Activated T-cell treated with anti-CD3 and anti-CD28 coated beads for 4 hours (primary cell): Measurements from ENCODE around the gene CTNNB1.
"Not testable (repeated sequence)": the region's sequence is repeated elsewhere in the genome, so short reads cannot be mapped to it uniquely, and the experiment has no call there.

Experiments used
- DNase-seq: peaks from one replicate; pipeline ENCODE4 v3.0.0-alpha.2; 2020

The CTNNB1 gene

DNA sequence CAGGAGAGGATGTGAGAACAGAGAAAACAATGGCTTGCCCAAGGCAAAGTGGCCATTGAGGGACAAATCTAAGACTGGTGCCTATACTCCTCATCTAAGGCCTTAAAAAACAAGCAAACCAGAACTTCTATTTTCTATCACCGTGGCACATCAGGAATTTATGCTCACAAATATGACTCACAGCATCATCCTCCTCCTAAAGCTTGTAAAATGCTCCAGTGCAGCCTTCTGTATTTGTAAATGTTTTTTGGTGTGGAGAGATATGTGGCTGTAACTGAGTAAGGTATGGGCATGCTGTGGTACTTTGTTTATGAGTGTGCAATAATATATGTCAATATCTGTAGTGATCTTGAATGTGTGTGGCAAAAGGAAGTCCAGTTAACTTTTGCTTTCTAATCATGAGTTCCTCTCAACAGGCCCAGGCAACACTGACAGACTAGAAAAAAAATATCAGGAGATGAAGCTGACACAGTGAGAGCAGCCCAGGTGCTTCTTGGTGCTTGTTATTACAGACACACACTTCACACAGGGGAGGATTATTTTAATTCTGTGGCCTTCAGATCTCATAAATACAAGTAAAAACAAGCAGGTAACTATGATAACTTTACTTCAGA, 60.3 kb downstream of the CTNNB1 start:
- DNase-seq = no peak

DNA sequence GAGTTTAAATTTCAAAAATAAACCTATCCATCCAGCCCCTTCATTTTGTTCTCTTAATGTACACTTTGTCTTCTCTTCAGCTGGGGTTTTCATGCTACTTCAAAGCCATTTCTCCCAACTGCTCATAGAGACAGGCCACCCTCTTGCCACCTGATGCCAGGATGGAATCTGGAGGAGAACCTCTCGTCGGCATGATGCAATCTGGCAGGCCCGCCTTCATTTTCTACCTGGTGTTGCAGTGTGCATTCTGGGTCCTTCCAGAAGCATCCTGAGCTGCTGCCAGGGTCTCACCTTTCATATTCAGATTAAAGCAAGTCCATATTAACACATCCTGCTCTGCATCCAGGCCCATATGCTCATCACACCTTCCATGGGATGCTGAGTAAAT, 60.8 kb downstream of the CTNNB1 start:
- DNase-seq = no peak

DNA sequence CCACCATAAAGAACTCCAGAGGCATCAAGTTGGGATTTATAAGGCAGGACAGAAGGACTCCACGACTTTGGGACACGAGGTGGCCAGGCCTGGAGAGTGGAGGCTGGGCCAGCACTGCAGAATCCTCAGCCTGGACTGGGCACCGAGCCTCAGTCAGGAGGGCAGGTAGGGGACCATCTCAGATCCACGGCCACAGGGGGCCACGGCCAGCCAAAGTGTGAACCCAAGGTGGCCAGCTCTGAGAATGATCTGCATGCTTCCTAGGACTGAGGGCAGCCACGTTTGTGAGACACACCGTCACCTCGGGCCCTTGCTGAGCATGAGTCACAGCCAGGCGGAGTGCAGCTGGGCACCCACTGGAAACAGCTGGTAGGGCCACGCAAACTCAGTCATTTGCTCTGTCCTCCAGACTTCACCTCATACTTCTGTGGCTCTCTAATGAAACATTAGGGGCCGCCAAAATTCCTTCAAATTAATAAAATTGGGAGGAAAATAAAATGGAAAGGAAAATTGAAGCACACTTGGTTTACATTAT, 65.8 kb downstream of the CTNNB1 start:
- no peak for DNase-seq

DNA sequence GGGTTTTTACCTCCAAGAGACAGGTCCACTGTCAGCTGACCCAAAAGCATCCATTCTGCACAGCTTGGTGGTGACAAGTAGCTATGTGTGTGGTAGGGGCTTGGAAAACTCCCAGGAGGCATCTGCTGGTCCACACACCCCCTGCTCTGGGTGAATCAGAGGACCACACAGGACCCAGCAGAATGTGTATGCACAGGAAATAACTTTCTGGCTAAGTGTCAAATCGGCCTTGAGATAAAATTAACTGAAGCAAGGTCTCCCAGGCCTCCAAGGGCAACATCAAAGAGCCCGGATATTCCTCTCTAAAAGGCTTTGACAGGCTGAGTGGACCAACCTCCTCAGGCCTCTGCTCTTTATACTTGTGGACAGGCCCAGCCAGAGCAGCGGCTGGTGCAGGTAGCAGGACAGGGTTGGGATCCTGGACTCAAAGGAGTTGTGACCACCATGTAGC, 66.5 kb downstream of the CTNNB1 start:
- DNase-seq = no peak

DNA sequence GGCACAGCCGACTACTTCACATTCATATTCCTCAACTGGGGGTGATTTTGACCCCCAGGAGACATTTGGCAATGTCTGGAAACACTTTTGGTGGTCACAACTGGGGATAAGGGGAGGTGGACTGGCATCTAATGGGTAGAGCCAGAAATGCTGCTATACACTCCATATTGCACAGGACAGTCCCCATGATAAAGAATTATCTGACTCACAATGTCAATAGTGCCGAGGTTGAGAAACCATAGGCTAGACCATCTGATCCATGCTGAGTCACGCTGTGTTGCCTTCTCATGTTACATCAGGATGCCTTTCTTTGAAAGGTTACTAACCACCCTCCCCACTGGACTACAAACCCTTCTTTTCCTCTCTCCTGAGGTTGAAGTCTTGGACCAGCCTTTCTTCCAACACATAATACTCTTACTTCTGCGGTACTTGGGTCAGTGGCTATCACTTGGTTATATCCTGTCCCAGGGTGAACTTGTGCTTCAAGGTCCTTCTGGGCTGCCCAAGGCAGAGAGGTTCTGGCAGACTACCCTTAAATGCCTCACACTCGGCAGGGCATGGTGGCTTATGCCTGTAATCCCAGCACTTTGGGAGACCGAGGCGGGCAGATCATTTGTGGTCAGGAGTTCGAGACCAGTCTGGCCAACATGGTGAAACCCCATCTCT, 68.8 kb downstream of the CTNNB1 start:
- DNase-seq = no peak

DNA sequence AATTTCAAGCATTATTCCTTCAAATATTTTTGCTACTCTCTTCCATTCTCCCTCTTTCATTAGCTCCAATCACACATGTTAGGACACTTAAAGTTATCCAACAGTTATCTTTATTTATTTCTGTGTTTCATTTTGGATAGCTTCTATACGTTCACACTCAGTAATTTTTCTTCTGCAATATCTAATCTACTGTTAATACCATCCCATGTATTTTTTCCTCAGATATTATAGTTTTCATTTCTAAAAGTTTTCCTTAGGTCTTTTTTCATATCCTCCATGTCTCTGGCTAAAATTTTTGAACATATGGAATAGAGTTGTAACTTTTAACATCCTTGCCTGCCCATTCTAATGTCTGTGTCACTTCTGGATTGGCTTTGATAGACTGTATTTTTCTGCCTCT, 73.4 kb downstream of the CTNNB1 start:
- DNase-seq = no peak

DNA sequence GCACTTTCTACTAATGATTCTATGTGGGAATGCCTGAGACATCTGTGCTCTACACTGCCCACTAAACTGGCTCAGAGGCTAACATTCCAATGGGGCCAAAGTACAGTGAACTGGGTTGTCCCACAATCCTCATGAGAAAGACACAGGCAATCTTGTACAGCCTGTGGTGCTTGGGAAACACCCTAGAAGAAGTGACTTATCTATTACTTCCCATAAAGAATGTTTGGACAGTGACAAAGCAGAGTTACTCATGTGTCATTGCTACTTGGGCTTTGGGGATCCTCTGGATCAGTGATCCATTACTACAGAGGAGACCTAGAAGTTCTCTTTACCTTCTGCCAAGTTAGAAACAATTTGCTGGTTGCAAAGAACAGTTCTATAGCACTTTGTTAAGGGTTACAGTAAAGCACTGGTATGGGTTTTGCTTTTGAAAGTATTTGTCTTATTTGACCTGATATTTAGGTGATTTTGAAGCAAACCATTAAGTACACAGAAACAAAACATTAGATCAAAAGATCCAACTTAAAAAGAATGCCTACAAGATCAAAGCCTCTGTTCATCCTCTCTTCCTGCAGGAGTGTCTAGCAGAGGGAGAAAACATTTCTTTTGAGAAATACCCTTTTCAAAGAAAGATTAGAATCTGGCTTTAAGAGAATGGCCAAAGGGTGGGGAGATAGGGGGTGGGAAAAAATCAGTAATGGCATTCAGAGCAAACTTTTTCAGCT, 75.8 kb downstream of the CTNNB1 start:
- no peak for DNase-seq

DNA sequence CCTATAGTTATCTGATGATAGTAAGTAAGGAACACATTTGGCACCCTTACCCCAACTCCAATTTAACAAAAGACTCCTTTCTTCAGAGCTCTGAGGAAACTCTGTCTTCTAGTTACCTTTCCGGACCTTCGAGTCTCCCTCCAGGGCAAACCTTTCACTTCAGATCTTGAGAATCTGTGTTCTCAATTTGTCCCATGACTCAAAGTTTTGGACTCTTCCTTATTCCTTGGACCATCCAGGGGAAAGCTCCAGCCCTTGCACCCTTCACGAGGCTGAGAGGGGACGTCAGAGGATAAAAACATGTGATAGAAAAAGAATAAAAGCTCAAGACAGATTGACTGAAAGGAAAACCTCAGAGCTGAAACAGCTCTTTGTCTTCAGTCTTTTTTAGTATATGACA, 76.9 kb downstream of the CTNNB1 start:
- no peak for DNase-seq

DNA sequence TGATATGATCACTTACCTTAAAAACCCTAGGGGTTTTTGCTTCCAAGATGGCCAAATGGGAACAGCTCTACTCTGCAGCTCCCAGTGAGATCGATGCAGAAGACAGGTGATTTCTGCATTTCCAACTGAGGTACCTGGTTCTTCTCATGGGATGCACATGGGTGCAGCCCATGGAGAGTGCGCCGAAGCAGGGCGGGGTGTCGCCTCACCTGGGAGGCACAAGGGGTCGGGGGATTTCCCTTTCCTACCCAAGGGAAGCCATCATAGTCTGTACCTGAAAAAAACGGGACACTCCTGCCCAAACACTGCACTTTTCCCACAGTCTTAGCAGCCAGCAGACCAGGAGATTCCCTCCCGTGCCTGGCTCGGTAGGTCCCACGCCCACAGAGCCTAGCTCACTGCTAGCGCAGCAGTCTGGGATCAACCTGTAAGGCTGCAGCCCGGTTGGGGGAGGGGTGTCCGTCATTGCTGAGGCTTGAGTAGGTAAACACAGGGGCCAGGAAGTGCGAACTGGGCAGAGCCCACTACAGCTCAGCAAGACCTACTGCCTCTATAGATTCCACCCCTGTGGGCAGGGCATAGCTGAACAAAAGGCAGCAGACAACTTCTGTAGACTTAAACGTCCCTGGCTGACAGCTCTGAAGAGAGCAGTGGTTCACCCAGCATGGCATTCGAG, 78.6 kb downstream of the CTNNB1 start:
- DNase-seq = no peak

DNA sequence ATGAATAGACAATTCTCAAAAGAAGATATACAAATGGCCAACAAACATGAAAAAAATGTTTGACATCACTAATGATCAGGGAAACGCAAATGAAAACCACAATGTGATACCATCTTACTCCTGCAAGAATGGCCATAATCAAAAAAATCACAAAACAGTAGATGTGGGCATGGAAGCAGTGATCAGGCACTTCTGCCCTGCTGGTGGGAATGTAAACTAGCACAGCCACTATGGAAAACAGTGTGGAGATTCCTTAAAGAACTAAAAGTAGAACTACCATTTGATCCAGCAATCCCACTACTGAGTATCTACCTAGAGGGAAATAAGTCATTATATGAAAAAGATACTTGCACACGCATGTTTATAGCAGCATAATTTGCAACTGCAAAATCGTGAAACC, 85.6 kb downstream of the CTNNB1 start:
- not testable (repeated sequence) for DNase-seq

DNA sequence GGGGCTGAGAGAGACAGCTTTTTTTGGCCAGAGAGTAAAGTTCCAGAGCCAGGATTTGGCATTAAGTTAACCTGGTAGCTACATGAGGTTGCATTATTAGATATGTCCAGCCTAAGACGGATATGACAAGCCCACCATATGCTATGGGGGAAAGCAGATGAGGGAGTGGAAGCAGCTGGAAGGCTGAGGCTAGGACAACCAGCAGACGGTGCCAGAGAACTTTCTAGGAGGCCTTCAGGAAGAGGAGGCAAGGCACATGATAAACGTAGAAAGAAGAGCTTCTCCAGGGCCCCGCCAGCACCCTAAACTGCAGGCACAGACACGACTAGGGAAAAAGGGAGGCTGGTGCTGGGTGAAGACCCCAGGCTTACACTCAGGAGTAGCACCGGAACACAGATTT, 87.0 kb downstream of the CTNNB1 start:
- no peak for DNase-seq

DNA sequence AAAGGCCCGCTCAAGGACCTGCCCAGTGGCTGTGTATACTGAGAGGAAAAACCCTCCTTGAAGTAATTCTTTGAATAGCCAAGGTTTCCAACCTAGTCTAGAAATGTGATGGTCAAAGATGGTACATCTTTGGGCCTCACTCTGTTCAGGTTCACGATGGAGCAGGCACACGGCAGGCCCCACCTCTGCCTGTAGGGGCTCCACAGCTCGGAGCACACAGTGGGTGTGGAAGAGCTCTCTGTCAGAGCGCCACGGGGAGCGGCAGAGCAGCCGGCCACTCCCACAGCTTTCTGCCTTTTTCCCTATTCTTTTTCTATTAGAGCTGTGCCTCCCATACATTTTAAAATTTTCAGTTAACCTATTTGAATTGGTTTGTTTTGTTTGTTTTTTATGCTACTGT, 89.5 kb downstream of the CTNNB1 start:
- no peak for DNase-seq
